ENCODE data around the gene TMEM97. TPM values are rescaled to one million over a fixed set of nuclear protein-coding genes. Genes with fewer than 3 reads are reported as not detected.

The TMEM97 gene
- total RNA-seq, 1 experiment from 2014 or later: 55.6 TPM

GRCh38 chr17:28317099-28317965 is 1.7 kb upstream of the TMEM97 start:
- intact Hi-C loops (cut with micrococcal nuclease): loop anchor here (10.0 kb wide), 1 partner anchor 57 kb away; the partner anchor contains the start of genes SARM1 and VTN

More at GRCh38 chr17:28317099-28317965, 1.7 kb upstream of the TMEM97 start:
- ChIA-PET POLR2A (interaction anchor here (2.4 kb wide), 1 partner anchor 18 kb away, joined by 8 read pairs; the partner anchor contains the start of genes IFT20 and TNFAIP1), RAD21 (ENCODE audit: low non-redundant PET in 1 of 2, low total read pairs in 2 of 2, uncharacterized antibody in 2 of 2, unreplicated experiment in 2 of 2) (no interaction called here), CTCF (no interaction called here)
- H3K27ac ChIP-seq (ENCODE audit: low read depth, low read length): no peak overlapping the region
- no peak for DNase-seq (ENCODE audit: low read depth, low spot score)
- BruUV-seq (replicated peaks): no TSS peak
- H3K9me3 ChIP-seq (ENCODE audit: control insufficient read depth in 1 of 2, insufficient read depth in 1 of 2, low read depth in 1 of 2, low read length in 2 of 2): no peaks in the 10 kb centered on the region
- no peak for TF ChIP-seq CTCF (IDR thresholded peaks at IDR 0.05 in 2 of 3, conservative IDR thresholded peaks at IDR 0.05 in 1 of 3; ENCODE audit: borderline replicate concordance in 1 of 3, insufficient read depth in 1 of 3, low read depth in 2 of 3, low read length in 2 of 3)
- no peak for TF ChIP-seq CEBPB (IDR thresholded peaks at IDR 0.05; ENCODE audit: low read depth)
- TF ChIP-seq, protein P1, sequence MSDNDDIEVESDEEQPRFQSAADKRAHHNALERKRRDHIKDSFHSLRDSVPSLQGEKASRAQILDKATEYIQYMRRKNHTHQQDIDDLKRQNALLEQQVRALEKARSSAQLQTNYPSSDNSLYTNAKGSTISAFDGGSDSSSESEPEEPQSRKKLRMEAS (IDR thresholded peaks at IDR 0.05): no peak
- TF ChIP-seq TCF7L2 (IDR thresholded peaks at IDR 0.05; ENCODE audit: borderline replicate concordance, extremely low read depth, insufficient read depth, insufficient read length): no peak
- TF ChIP-seq EGR1 (IDR thresholded peaks at IDR 0.05; ENCODE audit: low read depth): no peak
- TF ChIP-seq, protein P2, sequence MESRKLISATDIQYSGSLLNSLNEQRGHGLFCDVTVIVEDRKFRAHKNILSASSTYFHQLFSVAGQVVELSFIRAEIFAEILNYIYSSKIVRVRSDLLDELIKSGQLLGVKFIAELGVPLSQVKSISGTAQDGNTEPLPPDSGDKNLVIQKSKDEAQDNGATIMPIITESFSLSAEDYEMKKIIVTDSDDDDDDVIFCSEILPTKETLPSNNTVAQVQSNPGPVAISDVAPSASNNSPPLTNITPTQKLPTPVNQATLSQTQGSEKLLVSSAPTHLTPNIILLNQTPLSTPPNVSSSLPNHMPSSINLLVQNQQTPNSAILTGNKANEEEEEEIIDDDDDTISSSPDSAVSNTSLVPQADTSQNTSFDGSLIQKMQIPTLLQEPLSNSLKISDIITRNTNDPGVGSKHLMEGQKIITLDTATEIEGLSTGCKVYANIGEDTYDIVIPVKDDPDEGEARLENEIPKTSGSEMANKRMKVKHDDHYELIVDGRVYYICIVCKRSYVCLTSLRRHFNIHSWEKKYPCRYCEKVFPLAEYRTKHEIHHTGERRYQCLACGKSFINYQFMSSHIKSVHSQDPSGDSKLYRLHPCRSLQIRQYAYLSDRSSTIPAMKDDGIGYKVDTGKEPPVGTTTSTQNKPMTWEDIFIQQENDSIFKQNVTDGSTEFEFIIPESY (IDR thresholded peaks at IDR 0.05; ENCODE audit: extremely low read depth, insufficient replicate concordance, low read length): no peak
- TF ChIP-seq ELF1 (IDR thresholded peaks at IDR 0.05; ENCODE audit: borderline replicate concordance, low read depth): no peak
- TF ChIP-seq POLR2A (IDR thresholded peaks at IDR 0.05; ENCODE audit: borderline replicate concordance, extremely low read depth, insufficient read depth, insufficient read length): no peak
- no peak for TF ChIP-seq JUND (IDR thresholded peaks at IDR 0.05)
- no peak for TF ChIP-seq ZFX (IDR thresholded peaks at IDR 0.05)
- TF ChIP-seq CBX3 (IDR thresholded peaks at IDR 0.05; ENCODE audit: low read depth): no peak
- peaks cover 12 to 26% of the 10 kb centered on the region in 2 experiments; a peak in 3 of 4 replicates for H3K4me1 ChIP-seq (ENCODE audit: control insufficient read depth in 1 of 2, insufficient read depth in 2 of 2, low read length in 2 of 2)
- peak overlapping the region; percentile 86 to 95; a peak in 2 of 4 replicates for H3K4me3 ChIP-seq (replicated peaks in 1 of 2; ENCODE audit: low read depth in 1 of 2, low read length in 2 of 2)
- H3K9ac ChIP-seq (ENCODE audit: low read length): peak overlapping the region; percentile 91; the same call in 1 of the 2 replicates
- peaks cover 0 to 6% of the 10 kb centered on the region in 2 experiments; a peak in 1 of 4 replicates for H3K36me3 ChIP-seq (ENCODE audit: control insufficient read depth in 1 of 2, insufficient read depth in 2 of 2, low read length in 2 of 2)
- H3K4me2 ChIP-seq (ENCODE audit: low read length): peak overlapping the region; percentile 98
- no peaks in the 10 kb centered on the region for H3K9me2 ChIP-seq (ENCODE audit: insufficient read depth)
- H2AFZ ChIP-seq (ENCODE audit: low read depth, low read length, poor library complexity, severe bottlenecking): no peak overlapping the region
- peaks cover 33% of the 10 kb centered on the region for H3K79me2 ChIP-seq (ENCODE audit: insufficient read depth, low read length)
- no peak for ATAC-seq
- no peaks in the 10 kb centered on the region for H4K20me1 ChIP-seq (ENCODE audit: insufficient read depth)
- no peaks in the 10 kb centered on the region for H3K27me3 ChIP-seq (ENCODE audit: insufficient read depth, low read length)
